Aortic smooth muscle cell (primary cell): ENCODE data around the gene NSL1. TPM values are rescaled to one million over a fixed set of nuclear protein-coding genes. Genes with fewer than 3 reads are reported as not detected.

Source experiments
- total RNA-seq: library from RNA; depleted of rRNA; stranded (reverse); fragments of >200 nt; gene quantifications from 2 replicates; pipeline ENCODE4 v1.2.3, GENCODE V29; 2014

Gene NSL1, protein sequence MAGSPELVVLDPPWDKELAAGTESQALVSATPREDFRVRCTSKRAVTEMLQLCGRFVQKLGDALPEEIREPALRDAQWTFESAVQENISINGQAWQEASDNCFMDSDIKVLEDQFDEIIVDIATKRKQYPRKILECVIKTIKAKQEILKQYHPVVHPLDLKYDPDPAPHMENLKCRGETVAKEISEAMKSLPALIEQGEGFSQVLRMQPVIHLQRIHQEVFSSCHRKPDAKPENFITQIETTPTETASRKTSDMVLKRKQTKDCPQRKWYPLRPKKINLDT
- 24.0 and 26.1 TPM in 2 replicates for total RNA-seq

DNA sequence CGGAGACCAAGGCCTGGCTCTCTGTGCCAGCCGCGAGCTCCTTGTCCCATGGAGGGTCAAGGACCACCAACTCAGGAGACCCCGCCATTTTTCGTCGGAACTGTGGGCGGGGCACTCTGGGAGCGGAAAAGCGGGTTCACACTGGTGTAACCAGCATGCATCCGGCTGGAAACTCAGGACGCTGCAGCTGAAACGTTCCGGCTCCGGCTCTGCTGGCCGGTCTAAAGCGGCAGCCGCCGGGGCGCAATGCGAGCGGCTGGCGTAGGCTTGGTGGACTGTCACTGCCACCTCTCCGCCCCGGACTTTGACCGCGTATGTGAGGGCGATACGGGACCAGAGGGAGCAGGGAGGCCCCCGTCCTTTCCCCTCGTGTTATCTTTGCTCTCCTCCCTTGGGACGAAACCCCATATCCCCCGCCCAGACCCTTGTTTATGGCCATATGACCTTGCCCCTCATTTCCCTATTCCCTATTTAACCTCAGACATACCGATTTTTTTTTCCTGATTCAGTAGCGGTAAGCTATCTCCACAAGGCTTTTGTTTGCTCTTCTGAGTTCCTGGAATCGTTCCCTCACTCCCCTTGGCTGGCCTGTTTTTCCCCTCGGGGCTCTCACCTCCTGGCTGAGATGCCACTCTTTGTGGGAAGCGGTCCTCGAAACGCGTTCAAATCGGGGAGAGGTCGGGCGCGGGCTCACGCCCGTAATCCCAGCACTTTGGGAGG is at the start of gene NSL1, which contains the start of gene TATDN3:
Gene NSL1 (minus strand): TSS at position 102 of the 720 bp plus-strand sequence. CDS start 14 bp downstream, at position 88.
Gene TATDN3 (plus strand): TSS at position 219 of the 720 bp plus-strand sequence. CDS start 28 bp downstream, at position 247.

DNA sequence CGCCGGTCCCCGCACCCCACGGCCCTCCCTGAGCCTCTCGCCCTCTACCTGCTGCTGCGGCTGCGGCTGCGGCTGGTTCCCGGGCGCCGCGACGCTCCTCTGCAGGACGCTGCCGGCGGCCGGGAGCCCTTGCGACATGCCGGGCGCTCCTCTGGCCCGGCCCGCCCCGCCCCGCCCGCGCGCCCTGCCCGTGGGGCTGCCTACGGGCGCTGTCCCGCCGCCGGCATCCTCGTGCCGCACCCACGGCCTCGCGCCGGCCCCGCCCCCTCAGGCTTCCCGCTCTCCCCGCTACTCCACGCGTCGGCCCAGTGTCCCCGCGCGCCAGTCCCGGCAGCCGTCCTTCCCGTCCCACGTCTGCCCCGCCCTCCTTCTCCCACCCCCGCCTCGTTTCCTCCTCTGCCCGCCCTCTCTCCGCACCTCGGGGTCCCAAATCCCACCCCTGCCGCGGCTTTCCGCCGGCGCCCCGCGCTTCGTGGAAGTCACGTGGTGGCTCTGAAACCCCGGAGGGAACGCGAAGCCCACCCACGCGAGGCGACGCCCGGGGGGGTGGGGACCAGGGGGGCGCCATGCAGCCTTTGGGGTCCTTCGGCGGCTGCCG is 91.9 kb downstream of the NSL1 start, which contains the start of gene BATF3:
Gene BATF3 (minus strand): TSS at position 216 of the 598 bp plus-strand sequence. CDS start 78 bp downstream, at position 138.

Other genes with a start within 250 kb of the NSL1 start
- gene ATF3, start 183.0 kb downstream of the NSL1 start, total RNA-seq: 6.2 and 16.0 TPM in 2 replicates
- gene BATF3, start 91.9 kb downstream of the NSL1 start, total RNA-seq: 0.87 and 2.8 TPM in 2 replicates
- 14.7 and 17.2 TPM in 2 replicates for gene TATDN3, start 117 bp upstream of the NSL1 start, total RNA-seq
- 0.44 and 0.53 TPM in 2 replicates for gene SPATA45, start 55.9 kb upstream of the NSL1 start, total RNA-seq
- 4.0 and 4.8 TPM in 2 replicates for gene FLVCR1, start 66.5 kb upstream of the NSL1 start, total RNA-seq
- gene VASH2, start 158.8 kb upstream of the NSL1 start, total RNA-seq: under 0.01 TPM in 1 of 2 replicates, not detected in the other
- 41.4 and 45.8 TPM in 2 replicates for gene ANGEL2, start 224.1 kb upstream of the NSL1 start, total RNA-seq